GM13977 (cell line): ENCODE results near the gene ABCC1.
"Not testable (repeated sequence)": the region's sequence is repeated elsewhere in the genome, so short reads cannot be mapped to it uniquely, and the experiment has no call there.

Source experiments
- DNase-seq: peaks from one replicate; pipeline ENCODE4 v3.0.0; 2012; ENCODE audit warnings: low spot score
- in situ Hi-C: fragments of 300-500 bp; cut with MboI; formaldehyde crosslinking; loops from one replicate; pipeline ENCODE4 v1.12.0; 2022; ENCODE audit warnings: low sequenced_read_pairs, low pct_unique_long_range_greater_than_20kb, mixed read lengths, inconsistent platforms; ENCODE audit not compliant: unreplicated experiment
- TF ChIP-seq, protein P1 (sequence below): IDR thresholded peaks from 2 replicates; pipeline ENCODE4 v1.5.1; 2012; ENCODE audit warnings: mild to moderate bottlenecking, control low read depth; ENCODE audit not compliant: insufficient read depth; ENCODE audit errors: extremely low read depth, missing control alignments

The ABCC1 gene

DNA sequence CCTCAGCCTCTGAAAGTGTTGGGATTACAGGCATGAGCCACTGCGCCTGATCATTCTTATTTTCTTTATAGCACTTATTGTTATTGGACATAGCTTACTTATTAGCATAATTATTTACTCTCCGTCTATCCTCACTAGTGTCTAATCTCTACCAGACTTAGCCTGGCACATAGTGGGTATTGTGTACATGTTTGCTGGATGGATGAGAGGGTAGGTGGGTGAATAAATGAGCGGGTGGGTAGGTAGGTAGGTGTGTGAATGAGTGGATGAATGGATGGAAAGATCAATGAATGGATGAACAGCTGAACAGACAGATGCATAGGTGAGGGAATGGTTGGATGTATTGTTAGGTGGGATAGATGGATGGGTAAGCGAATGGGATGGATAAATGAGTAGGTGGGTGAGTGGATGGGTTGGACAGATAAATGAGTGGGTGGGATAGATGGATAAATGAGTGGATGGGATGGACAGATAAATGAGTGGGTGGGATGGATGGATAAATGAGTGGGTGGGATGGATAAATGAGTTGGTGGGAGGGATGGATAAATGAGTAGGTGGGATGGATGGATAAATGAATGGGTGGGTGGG lies 222.0 kb downstream of the ABCC1 start:
- TF ChIP-seq, protein P1, sequence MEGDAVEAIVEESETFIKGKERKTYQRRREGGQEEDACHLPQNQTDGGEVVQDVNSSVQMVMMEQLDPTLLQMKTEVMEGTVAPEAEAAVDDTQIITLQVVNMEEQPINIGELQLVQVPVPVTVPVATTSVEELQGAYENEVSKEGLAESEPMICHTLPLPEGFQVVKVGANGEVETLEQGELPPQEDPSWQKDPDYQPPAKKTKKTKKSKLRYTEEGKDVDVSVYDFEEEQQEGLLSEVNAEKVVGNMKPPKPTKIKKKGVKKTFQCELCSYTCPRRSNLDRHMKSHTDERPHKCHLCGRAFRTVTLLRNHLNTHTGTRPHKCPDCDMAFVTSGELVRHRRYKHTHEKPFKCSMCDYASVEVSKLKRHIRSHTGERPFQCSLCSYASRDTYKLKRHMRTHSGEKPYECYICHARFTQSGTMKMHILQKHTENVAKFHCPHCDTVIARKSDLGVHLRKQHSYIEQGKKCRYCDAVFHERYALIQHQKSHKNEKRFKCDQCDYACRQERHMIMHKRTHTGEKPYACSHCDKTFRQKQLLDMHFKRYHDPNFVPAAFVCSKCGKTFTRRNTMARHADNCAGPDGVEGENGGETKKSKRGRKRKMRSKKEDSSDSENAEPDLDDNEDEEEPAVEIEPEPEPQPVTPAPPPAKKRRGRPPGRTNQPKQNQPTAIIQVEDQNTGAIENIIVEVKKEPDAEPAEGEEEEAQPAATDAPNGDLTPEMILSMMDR: no peak
- in situ Hi-C loops: no loop called here
- DNase-seq: no peak

- TF ChIP-seq, protein P1: no peak
These were observed 223.6 kb downstream of the ABCC1 start for GRCh38 chr16:16172991-16173390.

GRCh38 chr16:16175296-16175695 lies 225.9 kb downstream of the ABCC1 start:
- in situ Hi-C loops: no loop called here
- no peak for DNase-seq
- TF ChIP-seq, protein P1: no peak

More at GRCh38 chr16:16172991-16173390, 223.6 kb downstream of the ABCC1 start:
- in situ Hi-C loops: no loop called here
- no peak for DNase-seq

DNA sequence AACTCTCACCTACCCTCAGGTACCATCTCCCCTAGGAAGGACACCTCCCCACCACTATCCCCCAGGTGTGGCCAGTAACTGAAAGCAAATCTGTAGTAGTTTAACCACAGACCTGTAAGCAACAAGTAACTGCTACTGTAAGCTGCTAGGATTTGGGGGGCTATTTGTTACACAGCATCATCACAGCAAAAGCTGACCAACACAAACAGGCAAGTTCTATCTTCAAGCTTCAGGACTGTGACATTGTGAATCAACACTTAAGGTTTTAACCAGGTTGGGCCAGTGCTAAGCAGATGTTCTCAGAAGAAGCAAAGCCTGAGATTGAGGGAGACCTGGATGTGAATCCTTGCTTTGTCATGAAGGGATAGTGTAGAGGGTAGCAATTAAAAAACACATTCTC lies 226.9 kb downstream of the ABCC1 start:
- in situ Hi-C loops: no loop called here
- DNase-seq: no peak
- TF ChIP-seq, protein P1: no peak

DNA sequence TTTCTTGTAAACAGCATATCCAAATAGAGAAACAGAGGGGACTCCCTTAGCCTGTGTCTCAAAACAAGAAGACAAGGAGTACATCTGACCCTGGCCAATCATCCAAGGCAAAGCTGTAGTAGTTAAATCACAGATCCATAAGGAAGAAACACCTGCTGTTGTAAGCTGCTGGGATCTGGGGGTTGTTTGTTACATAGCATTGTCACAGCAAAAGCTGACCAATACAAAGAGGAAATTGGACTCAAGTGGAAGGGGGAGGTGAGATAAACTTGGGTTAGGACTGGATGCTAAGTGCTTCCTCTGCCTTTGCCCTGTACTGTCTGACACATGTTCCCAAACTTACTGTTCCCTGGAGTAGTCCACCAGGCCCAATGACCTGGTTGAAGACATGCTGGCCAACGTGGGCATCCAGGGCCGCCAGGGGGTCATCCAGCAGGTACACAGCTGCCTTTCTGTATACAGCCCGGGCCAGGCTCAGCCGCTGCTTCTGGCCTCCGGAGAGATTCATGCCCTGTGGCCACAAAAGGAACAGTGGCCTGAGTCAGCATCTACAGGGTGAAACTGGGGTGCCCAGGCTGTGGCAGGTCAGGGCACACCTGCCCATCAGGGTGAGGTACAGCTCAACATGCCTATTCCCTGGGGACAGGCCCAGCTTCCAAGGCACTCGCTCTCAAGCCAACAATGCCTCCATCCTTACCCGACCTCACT lies 229.2 kb downstream of the ABCC1 start:
- no peak for DNase-seq
- TF ChIP-seq, protein P1: no peak
- in situ Hi-C loops: no loop called here

DNA sequence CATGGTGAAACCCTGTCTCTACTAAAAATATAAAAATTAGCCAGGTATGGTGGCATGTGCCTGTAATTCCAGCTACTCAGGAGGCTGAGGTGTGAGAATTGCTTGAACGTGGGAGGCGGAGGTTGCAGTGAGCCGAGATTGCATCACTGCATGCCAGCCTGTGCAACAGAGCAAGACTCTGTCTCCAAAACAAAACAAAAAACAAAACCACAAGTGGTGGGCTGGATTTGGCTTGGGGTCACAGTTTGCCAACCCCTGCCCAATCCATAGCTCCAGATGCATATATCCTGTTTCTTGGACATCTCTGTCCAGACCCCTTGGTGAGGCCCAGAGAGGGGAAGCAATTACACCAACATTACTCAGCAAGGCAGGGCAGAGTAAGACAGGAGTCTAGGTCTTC lies 232.3 kb downstream of the ABCC1 start:
- DNase-seq, in situ Hi-C loops: not testable (repeated sequence)

- no peak for DNase-seq
- TF ChIP-seq, protein P1: no peak
- in situ Hi-C loops: no loop called here
These were observed 233.5 kb downstream of the ABCC1 start for GRCh38 chr16:16182918-16183317.
